ENCODE measurements around the gene BRINP3.
"Not testable (repeated sequence)": the region's sequence is repeated elsewhere in the genome, so short reads cannot be mapped to it uniquely, and the experiment has no call there.

The BRINP3 gene

GRCh38 chr1:190144650-190145049 is 333.0 kb downstream of the BRINP3 start:
- Mint-ChIP-seq H3K27me3 (no peaks in the 10 kb centered on the region), H3K27ac (no peak overlapping the region), H3K4me1 (ENCODE audit: low read depth in 2 of 2) (no peaks in the 10 kb centered on the region), H3K4me3 (no peak overlapping the region), H3K36me3 (ENCODE audit: insufficient read depth) (no peaks in the 10 kb centered on the region), H3K9me3 (peaks cover 0 to 9% of the 10 kb centered on the region in 2 donors)
- ATAC-seq (replicated peaks), result no peak
- DNase-seq, result no peak

GRCh38 chr1:190140644-190141043 is 337.0 kb downstream of the BRINP3 start:
- H3K27ac Mint-ChIP-seq, result no peak overlapping the region
- H3K36me3 Mint-ChIP-seq (ENCODE audit: insufficient read depth), result no peaks in the 10 kb centered on the region
- H3K4me1 Mint-ChIP-seq (ENCODE audit: low read depth in 2 of 2), result no peaks in the 10 kb centered on the region
- DNase-seq (no peak), ATAC-seq (replicated peaks) (no peak)
- no peak overlapping the region for H3K4me3 Mint-ChIP-seq
- no peaks in the 10 kb centered on the region for H3K27me3 Mint-ChIP-seq
- H3K9me3 Mint-ChIP-seq, result peaks cover 8 to 12% of the 10 kb centered on the region in 2 donors

- Mint-ChIP-seq H3K27me3 (no peaks in the 10 kb centered on the region), H3K9me3 (peaks cover 6 to 14% of the 10 kb centered on the region in 2 donors), H3K4me1 (ENCODE audit: low read depth in 2 of 2) (no peaks in the 10 kb centered on the region), H3K36me3 (ENCODE audit: insufficient read depth) (no peaks in the 10 kb centered on the region), H3K27ac (no peak overlapping the region), H3K4me3 (no peak overlapping the region)
- DNase-seq, result no peak
- no peak for ATAC-seq (replicated peaks)
Measured at GRCh38 chr1:190138702-190139101, 339.0 kb downstream of the BRINP3 start.

GRCh38 chr1:190138266-190138665 is 339.4 kb downstream of the BRINP3 start:
- Mint-ChIP-seq H3K36me3 (ENCODE audit: insufficient read depth) (no peaks in the 10 kb centered on the region), H3K4me1 (ENCODE audit: low read depth in 2 of 2) (no peaks in the 10 kb centered on the region), H3K9me3 (peaks cover 6 to 14% of the 10 kb centered on the region in 2 donors), H3K27ac (no peak overlapping the region), H3K4me3 (no peak overlapping the region), H3K27me3 (no peaks in the 10 kb centered on the region)
- ATAC-seq (replicated peaks) (no peak), DNase-seq (no peak)

DNA sequence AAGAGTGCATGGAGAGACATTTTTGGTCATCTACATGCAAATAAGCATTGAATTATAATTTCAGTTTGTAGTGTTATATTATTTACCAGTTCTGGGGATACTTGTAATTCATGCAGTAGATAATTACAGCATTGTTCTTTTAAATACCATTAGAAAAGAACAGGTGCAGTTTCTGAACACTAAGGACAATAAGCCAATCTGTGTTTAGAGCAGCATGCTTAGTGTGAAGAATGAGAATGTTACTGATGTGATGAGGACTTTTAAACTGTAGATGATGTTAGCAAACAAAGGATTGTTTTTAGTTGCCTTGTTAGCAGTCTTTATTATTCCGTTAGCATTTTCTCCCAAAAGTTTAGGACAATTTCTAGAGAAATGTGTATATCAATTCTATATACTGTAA is 348.3 kb downstream of the BRINP3 start:
- no peak overlapping the region for H3K27ac Mint-ChIP-seq
- peaks cover 2 to 6% of the 10 kb centered on the region in 2 donors for H3K9me3 Mint-ChIP-seq
- no peaks in the 10 kb centered on the region for H3K27me3 Mint-ChIP-seq
- no peak for DNase-seq
- no peaks in the 10 kb centered on the region for H3K4me1 Mint-ChIP-seq (ENCODE audit: low read depth in 2 of 2)
- no peaks in the 10 kb centered on the region for H3K36me3 Mint-ChIP-seq (ENCODE audit: insufficient read depth)
- no peak overlapping the region for H3K4me3 Mint-ChIP-seq
- no peak for ATAC-seq (replicated peaks)

GRCh38 chr1:190126728-190127127 is 350.9 kb downstream of the BRINP3 start:
- no peaks in the 10 kb centered on the region for H3K27me3 Mint-ChIP-seq
- peaks cover 0 to 5% of the 10 kb centered on the region in 2 donors for H3K9me3 Mint-ChIP-seq
- DNase-seq (no peak), ATAC-seq (replicated peaks) (no peak)
- H3K4me3 Mint-ChIP-seq, result no peak overlapping the region
- H3K36me3 Mint-ChIP-seq (ENCODE audit: insufficient read depth), result no peaks in the 10 kb centered on the region
- no peaks in the 10 kb centered on the region for H3K4me1 Mint-ChIP-seq (ENCODE audit: low read depth in 2 of 2)
- H3K27ac Mint-ChIP-seq, result no peak overlapping the region

- H3K27me3 Mint-ChIP-seq, result no peaks in the 10 kb centered on the region
- H3K36me3 Mint-ChIP-seq (ENCODE audit: insufficient read depth), result no peaks in the 10 kb centered on the region
- DNase-seq (no peak), ATAC-seq (replicated peaks) (no peak)
- peaks cover 0 to 4% of the 10 kb centered on the region in 2 donors for H3K9me3 Mint-ChIP-seq
- no peak overlapping the region for H3K27ac Mint-ChIP-seq
- no peaks in the 10 kb centered on the region for H3K4me1 Mint-ChIP-seq (ENCODE audit: low read depth in 2 of 2)
- H3K4me3 Mint-ChIP-seq, result no peak overlapping the region
Measured at GRCh38 chr1:190124068-190124467, 353.6 kb downstream of the BRINP3 start.

GRCh38 chr1:190120564-190120963 is 357.1 kb downstream of the BRINP3 start:
- not testable (repeated sequence) for H3K9me3 Mint-ChIP-seq; H3K4me1 Mint-ChIP-seq (ENCODE audit: low read depth in 2 of 2); H3K36me3 Mint-ChIP-seq (ENCODE audit: insufficient read depth); H3K27ac Mint-ChIP-seq; H3K27me3 Mint-ChIP-seq; ATAC-seq (replicated peaks); H3K4me3 Mint-ChIP-seq; DNase-seq

DNA sequence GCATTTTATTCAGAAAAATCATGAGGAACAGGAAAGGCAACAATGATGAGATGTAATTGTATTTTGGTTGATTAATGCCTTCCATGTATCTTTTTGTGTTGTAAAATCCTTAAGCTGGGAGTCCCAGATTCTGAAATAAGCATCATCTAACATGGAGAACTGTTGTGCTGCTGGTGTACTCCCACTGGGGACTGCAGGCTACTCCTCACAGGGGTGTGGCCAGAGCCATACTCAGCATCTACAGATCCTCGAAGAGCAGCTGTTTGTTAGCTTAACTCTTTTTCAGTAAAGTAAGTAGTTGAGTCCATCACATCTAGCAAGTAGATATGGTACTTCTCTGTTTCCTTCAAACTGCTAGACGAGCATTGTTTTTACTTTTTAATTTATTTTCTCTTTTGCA is 358.0 kb downstream of the BRINP3 start:
- DNase-seq (no peak), ATAC-seq (replicated peaks) (no peak)
- no peak overlapping the region for H3K27ac Mint-ChIP-seq
- H3K4me3 Mint-ChIP-seq, result no peak overlapping the region
- H3K9me3 Mint-ChIP-seq, result peaks cover 0 to 6% of the 10 kb centered on the region in 2 donors
- H3K36me3 Mint-ChIP-seq (ENCODE audit: insufficient read depth), result no peaks in the 10 kb centered on the region
- H3K27me3 Mint-ChIP-seq, result no peaks in the 10 kb centered on the region
- no peaks in the 10 kb centered on the region for H3K4me1 Mint-ChIP-seq (ENCODE audit: low read depth in 2 of 2)

DNA sequence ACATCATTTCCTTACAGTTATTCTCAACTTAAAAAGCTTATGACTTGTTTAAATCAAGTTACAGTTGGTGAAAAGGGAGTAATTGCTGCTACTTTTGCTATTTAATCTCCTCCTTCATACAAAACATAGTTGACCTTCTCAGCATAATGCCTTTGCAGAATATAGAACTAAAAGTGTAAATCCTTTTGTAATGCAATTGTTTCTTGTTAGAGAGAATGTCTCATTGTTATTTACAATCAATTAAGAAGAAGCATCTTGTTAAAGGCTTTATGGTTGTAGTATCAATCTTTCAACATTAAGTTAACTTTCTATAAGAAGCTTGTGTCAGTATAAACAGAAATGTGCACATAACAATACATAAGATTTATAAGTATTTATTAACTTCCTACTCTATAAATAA is 360.7 kb downstream of the BRINP3 start:
- Mint-ChIP-seq H3K36me3 (ENCODE audit: insufficient read depth) (no peaks in the 10 kb centered on the region), H3K4me1 (ENCODE audit: low read depth in 2 of 2) (no peaks in the 10 kb centered on the region), H3K27me3 (no peaks in the 10 kb centered on the region), H3K9me3 (peaks cover 0 to 7% of the 10 kb centered on the region in 2 donors), H3K27ac (no peak overlapping the region), H3K4me3 (no peak overlapping the region)
- no peak for ATAC-seq (replicated peaks)
- DNase-seq, result no peak

DNA sequence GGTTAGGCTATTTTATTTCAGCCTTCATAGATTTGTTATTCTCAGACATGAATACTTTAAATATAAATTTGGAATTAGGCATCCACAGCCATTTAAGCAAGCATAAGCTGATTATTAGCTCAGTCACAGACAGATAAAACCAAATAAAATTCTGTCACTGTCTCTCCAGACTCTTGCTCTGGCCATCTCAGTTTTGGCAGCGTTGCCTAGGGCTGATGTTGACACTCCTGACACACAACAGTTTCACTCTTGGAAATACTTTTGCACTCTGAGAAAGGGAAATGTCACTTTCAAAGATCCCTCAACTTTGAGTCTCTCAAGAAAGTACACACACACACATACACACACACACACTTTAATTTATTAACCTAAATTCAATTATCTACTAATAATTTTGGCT is 372.7 kb downstream of the BRINP3 start:
- no peak for DNase-seq
- Mint-ChIP-seq H3K27ac (no peak overlapping the region), H3K9me3 (peaks cover 2 to 8% of the 10 kb centered on the region in 2 donors), H3K4me1 (ENCODE audit: low read depth in 2 of 2) (no peaks in the 10 kb centered on the region), H3K36me3 (ENCODE audit: insufficient read depth) (no peaks in the 10 kb centered on the region), H3K27me3 (no peaks in the 10 kb centered on the region), H3K4me3 (no peak overlapping the region)
- no peak for ATAC-seq (replicated peaks)

- no peak overlapping the region for H3K4me3 Mint-ChIP-seq
Measured at GRCh38 chr1:190102757-190103326, 374.8 kb downstream of the BRINP3 start.

DNA sequence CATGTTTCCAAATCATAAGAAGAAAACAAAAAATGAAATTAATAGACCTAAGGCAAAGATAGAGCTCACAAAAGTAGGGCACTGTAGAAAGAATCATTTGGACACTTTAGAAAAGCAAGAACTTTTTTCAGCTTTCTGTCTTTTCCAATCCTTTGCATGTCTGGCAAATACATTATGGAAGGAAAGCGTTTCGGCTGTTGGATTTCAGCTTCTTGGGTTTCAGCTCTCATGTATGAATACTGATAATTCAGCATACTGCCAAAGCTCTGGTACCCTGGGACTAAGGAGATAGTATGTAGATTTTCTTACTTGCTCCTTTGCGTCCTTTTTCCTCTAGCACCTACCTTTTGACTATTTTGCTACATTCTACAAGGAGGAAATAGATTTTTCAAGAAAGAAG is 375.9 kb downstream of the BRINP3 start:
- H3K36me3 Mint-ChIP-seq (ENCODE audit: insufficient read depth), result no peaks in the 10 kb centered on the region
- ATAC-seq (replicated peaks) (no peak), DNase-seq (no peak)
- peaks cover 0 to 4% of the 10 kb centered on the region in 2 donors for H3K9me3 Mint-ChIP-seq
- H3K4me3 Mint-ChIP-seq, result no peak overlapping the region
- no peak overlapping the region for H3K27ac Mint-ChIP-seq
- H3K4me1 Mint-ChIP-seq (ENCODE audit: low read depth in 2 of 2), result no peaks in the 10 kb centered on the region
- no peaks in the 10 kb centered on the region for H3K27me3 Mint-ChIP-seq

More at GRCh38 chr1:190102757-190103326, 374.8 kb downstream of the BRINP3 start:
- H3K27ac Mint-ChIP-seq, result no peak overlapping the region
- ATAC-seq (replicated peaks), result no peak
- DNase-seq, result no peak
- no peaks in the 10 kb centered on the region for H3K27me3 Mint-ChIP-seq
- no peaks in the 10 kb centered on the region for H3K36me3 Mint-ChIP-seq (ENCODE audit: insufficient read depth)
- no peaks in the 10 kb centered on the region for H3K4me1 Mint-ChIP-seq (ENCODE audit: low read depth in 2 of 2)
- peaks cover 4 to 7% of the 10 kb centered on the region in 2 donors for H3K9me3 Mint-ChIP-seq

- H3K4me1 Mint-ChIP-seq (ENCODE audit: low read depth in 2 of 2), result no peaks in the 10 kb centered on the region
- H3K27me3 Mint-ChIP-seq, result no peaks in the 10 kb centered on the region
- no peaks in the 10 kb centered on the region for H3K36me3 Mint-ChIP-seq (ENCODE audit: insufficient read depth)
- H3K27ac Mint-ChIP-seq, result no peak overlapping the region
- H3K4me3 Mint-ChIP-seq, result no peak overlapping the region
- ATAC-seq (replicated peaks), result no peak
- DNase-seq, result no peak
- peaks cover 0 to 6% of the 10 kb centered on the region in 2 donors for H3K9me3 Mint-ChIP-seq
Measured at GRCh38 chr1:190098756-190099155, 378.9 kb downstream of the BRINP3 start.

DNA sequence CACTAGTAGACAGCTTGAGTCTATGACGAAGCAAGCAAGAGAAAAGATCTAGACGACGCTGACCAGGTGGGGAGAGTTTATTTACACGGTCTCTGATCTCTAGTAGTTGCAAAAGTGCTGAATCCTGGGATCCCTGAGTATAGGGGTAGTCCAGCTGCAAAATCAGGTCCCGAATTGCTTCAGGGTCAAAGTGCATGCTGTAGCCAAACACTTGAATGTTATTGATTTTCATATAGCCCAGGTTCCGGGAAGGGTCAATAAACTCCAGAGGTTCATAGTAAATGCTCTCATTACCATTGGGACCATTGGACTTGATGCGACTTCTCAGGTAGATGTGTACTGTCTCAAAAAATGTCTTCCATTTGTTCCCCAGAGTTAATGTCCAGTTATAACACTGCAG is 379.6 kb downstream of the BRINP3 start:
- no peak for ATAC-seq (replicated peaks)

More for the DNA sequence above, 379.6 kb downstream of the BRINP3 start:
- Mint-ChIP-seq H3K27ac (no peak overlapping the region), H3K36me3 (ENCODE audit: insufficient read depth) (no peaks in the 10 kb centered on the region), H3K9me3 (peaks cover 0 to 6% of the 10 kb centered on the region in 2 donors), H3K27me3 (no peaks in the 10 kb centered on the region), H3K4me1 (ENCODE audit: low read depth in 2 of 2) (no peaks in the 10 kb centered on the region), H3K4me3 (no peak overlapping the region)
- DNase-seq, result no peak
